K562 (cell line): ENCODE measurements around the gene LRRC27. TPM values are rescaled to one million over a fixed set of nuclear protein-coding genes. Genes with fewer than 3 reads are reported as not detected.

Source experiments
- ATAC-seq: fragments of 200-7000 bp; cut with Tn5 transposase; 3 replicates; pipeline ENCODE4 v1.9.1; 2020; ENCODE audit warnings: moderate library complexity
- BruUV-seq: library from RNA; stranded (reverse); fragments of 400-500 nt; replicated peaks from 2 replicates; lab custom pipeline; 2021; lab: Mats Ljungman, UMichigan
- CTCF ChIA-PET: fragments of 300-600 bp; formaldehyde crosslinking; extraction: SDS; loops from one replicate; lab custom pipeline; 2021; ENCODE audit warnings: low intra/inter-chr PET ratio; lab: Yijun Ruan, JAX
- POLR2A ChIA-PET: fragments of 300-600, 350-650 bp; sonication (Branson Sonifier 250); formaldehyde crosslinking; extraction: SDS; loops from one replicate; lab custom pipeline; 2021; ENCODE audit warnings: antibody characterized with exemption, inconsistent platforms; lab: Yijun Ruan, JAX
- DNase-seq, 4 experiments: peaks; one replicate each; pipeline versions ENCODE4 v3.0.0 to v3.0.0-alpha.2; 2011 to 2018; ENCODE audit warnings: low spot score in 3 of 4, mixed read lengths in 3 of 4; ENCODE audit errors: extremely low read depth in 1 of 4
- FAIRE-seq: peaks from 2 replicates; lab custom pipeline; 2011; peaks lifted over from hg19 to GRCh38; lab: Jason Lieb, UNC
- H2AFZ ChIP-seq: 2 replicates; pipeline ENCODE4 v1.6.0; 2011; ENCODE audit warnings: low read depth, low read length, control low read depth, inconsistent platforms
- H3K27ac ChIP-seq: fragments of 200-600 bp; 3 replicates; pipeline ENCODE4 v1.8.0; 2011; ENCODE audit warnings: low read depth, mild to moderate bottlenecking, control low read depth, inconsistent platforms, low read length, moderate library complexity, mixed read lengths; ENCODE audit errors: extremely low read depth
- H3K27me3 ChIP-seq, 2 experiments: fragments of 300-600 bp in 1 of 2; 2 replicates in 1 of 2; 3 replicates in 1 of 2; pipeline versions ENCODE4 v1.6.0 to v1.8.0; 2011; ENCODE audit warnings: inconsistent platforms in 2 of 2, low read length in 2 of 2, mild to moderate bottlenecking in 1 of 2, mixed read lengths in 1 of 2, moderate library complexity in 1 of 2; ENCODE audit not compliant: control insufficient read depth in 2 of 2, insufficient read depth in 2 of 2
- H3K36me3 ChIP-seq: fragments of 300-600 bp; 3 replicates; pipeline ENCODE4 v1.8.0; 2011; ENCODE audit warnings: mild to moderate bottlenecking, low read length, inconsistent platforms; ENCODE audit not compliant: control insufficient read depth, insufficient read depth
- H3K4me1 ChIP-seq, 2 experiments: fragments of 200-600 bp in 1 of 2; replicated peaks in 1 of 2; 2 replicates in 1 of 2; 3 replicates in 1 of 2; pipeline versions ENCODE4 v1.5.1 to v1.8.0; 2011; ENCODE audit warnings: inconsistent platforms in 2 of 2, low read length in 2 of 2, mild to moderate bottlenecking in 1 of 2, mixed read lengths in 1 of 2, moderate library complexity in 1 of 2; ENCODE audit not compliant: control insufficient read depth in 2 of 2, insufficient read depth in 2 of 2
- H3K4me2 ChIP-seq: 2 replicates; pipeline ENCODE4 v1.6.1; 2011; ENCODE audit warnings: low read length, control low read depth, inconsistent platforms, mixed read lengths; ENCODE audit not compliant: insufficient read depth
- H3K4me3 ChIP-seq: fragments of 200-600 bp; sonication (generic), shearing (Covaris generic); 2 replicates; pipeline ENCODE4 v1.5.1; 2016; ENCODE audit warnings: control low read depth, inconsistent platforms
- H3K79me2 ChIP-seq: fragments of 200-600 bp; 3 replicates; pipeline ENCODE4 v1.8.0; 2011; ENCODE audit warnings: low read length, inconsistent platforms; ENCODE audit not compliant: control insufficient read depth, insufficient read depth
- H3K9ac ChIP-seq, 2 experiments: 2 replicates each; pipeline versions ENCODE4 v1.6.0 to v1.6.1; 2011; ENCODE audit warnings: low read depth in 2 of 2, low read length in 2 of 2, control low read depth in 1 of 2, inconsistent platforms in 1 of 2, mild to moderate bottlenecking in 1 of 2, mixed read lengths in 1 of 2; ENCODE audit not compliant: insufficient read depth in 1 of 2
- H3K9me1 ChIP-seq: one replicate; pipeline ENCODE4 v1.6.0; 2011; ENCODE audit warnings: inconsistent platforms, mild to moderate bottlenecking, low read length, moderate library complexity; ENCODE audit not compliant: control insufficient read depth, insufficient read depth
- H3K9me3 ChIP-seq: replicated peaks from 2 replicates; pipeline ENCODE4 v1.5.1; 2011; ENCODE audit warnings: low read depth, low read length, inconsistent platforms; ENCODE audit not compliant: control insufficient read depth, insufficient read depth
- H4K20me1 ChIP-seq: replicated peaks from 2 replicates; pipeline ENCODE4 v1.6.1; 2011; ENCODE audit warnings: low read length, inconsistent platforms, mixed read lengths; ENCODE audit not compliant: control insufficient read depth, insufficient read depth
- BRCA1 ChIP-seq, 2 experiments: fragments of 450-650 bp in 1 of 2; sonication (generic) in 1 of 2; formaldehyde crosslinking in 1 of 2; IDR thresholded peaks; 2 replicates each; pipeline versions ENCODE4 v1.5.0 to v1.6.1; 2017 to 2020; ENCODE audit warnings: mild to moderate bottlenecking in 1 of 2, missing genetic modification reagents in 1 of 2
- CGGBP1 ChIP-seq: fragments of 250-450 bp; sonication (Bioruptor Pico); IDR thresholded peaks from 2 replicates; pipeline ENCODE4 v1.9.0; 2021; ENCODE audit warnings: mild to moderate bottlenecking
- ETV1 ChIP-seq: fragments of 450-650 bp; conservative IDR thresholded peaks from 2 replicates; pipeline ENCODE4 v1.6.1; 2016; ENCODE audit warnings: missing genetic modification characterization, control low read depth, low read depth, missing compliant biosample characterization
- FOXA1 ChIP-seq: fragments of 450-650 bp; IDR thresholded peaks from 2 replicates; pipeline ENCODE4 v1.6.1; 2016; ENCODE audit warnings: mild to moderate bottlenecking, borderline replicate concordance
- HNRNPK ChIP-seq: fragments of 200-400 bp; formaldehyde crosslinking; IDR thresholded peaks from one replicate; pipeline ENCODE4 v1.6.1; 2018; ENCODE audit warnings: mild to moderate bottlenecking, low read depth, low read length; ENCODE audit not compliant: poor library complexity, severe bottlenecking
- HNRNPL ChIP-seq: fragments of 200-400 bp; formaldehyde crosslinking; IDR thresholded peaks from 2 replicates; pipeline ENCODE4 v1.6.1; 2017; ENCODE audit warnings: low read depth, mild to moderate bottlenecking, low read length
- NCOA2 ChIP-seq, 2 experiments: fragments of 450-650 bp; IDR thresholded peaks; 2 replicates each; pipeline ENCODE4 v1.6.1; 2018; ENCODE audit warnings: mild to moderate bottlenecking in 2 of 2, moderate library complexity in 1 of 2; ENCODE audit not compliant: partially characterized antibody in 2 of 2
- PHTF2 ChIP-seq: fragments of 250-450 bp; sonication (Bioruptor Pico); IDR thresholded peaks from 2 replicates; pipeline ENCODE4 v1.5.0; 2021; ENCODE audit warnings: mild to moderate bottlenecking
- RBM34 ChIP-seq: fragments of 200-400 bp; formaldehyde crosslinking; IDR thresholded peaks from 2 replicates; pipeline ENCODE4 v1.6.1; 2018; ENCODE audit warnings: low read length, borderline replicate concordance; ENCODE audit not compliant: insufficient read depth
- ZNF143 ChIP-seq: sonication (generic); formaldehyde crosslinking; IDR thresholded peaks from 2 replicates; pipeline ENCODE4 v1.9.0; 2022; ENCODE audit warnings: mild to moderate bottlenecking, missing genetic modification reagents
- ZNF274 ChIP-seq: IDR thresholded peaks from 2 replicates; pipeline ENCODE4 v1.6.1; 2011; ENCODE audit warnings: low read depth, mild to moderate bottlenecking, low read length, moderate library complexity, borderline replicate concordance
- ZNF280A ChIP-seq: fragments of 450-650 bp; IDR thresholded peaks from 2 replicates; pipeline ENCODE4 v1.6.1; 2018; ENCODE audit warnings: mild to moderate bottlenecking, low read depth; ENCODE audit not compliant: partially characterized antibody
- ZNF79 ChIP-seq: fragments of 250-450 bp; sonication (Bioruptor Pico); IDR thresholded peaks from 2 replicates; pipeline ENCODE4 v1.4.0; 2020; ENCODE audit warnings: low read depth, mild to moderate bottlenecking, moderate library complexity
- WGBS: fragments of 100-300 bp; shearing (Covaris generic); methylation state at CpG from one replicate; pipeline ENCODE4 v1.1.6; 2016; ENCODE audit warnings: low coverage, mixed read lengths; ENCODE audit not compliant: insufficient coverage; ENCODE audit errors: missing lambda C conversion rate; 5-methylcytosine and 5-hydroxymethylcytosine counted together
- in situ Hi-C: fragments of 300-500 bp; cut with MboI; formaldehyde crosslinking; loops from 4 replicates; pipeline ENCODE4 v1.15.0; 2018; ENCODE audit warnings: inconsistent platforms, mixed read lengths
- intact Hi-C: fragments of 100-400 bp; cut with micrococcal nuclease; formaldehyde crosslinking; loops from 2 replicates; pipeline ENCODE4 v1.14.2; 2022
- polyA plus RNA-seq, 8 experiments: library from polyadenylated mRNA; depleted of rRNA in 4 of 8; stranded (reverse) in 5 of 8; unstranded in 3 of 8; fragments of >200 nt; fragmentation: Nextera tagmentation in 2 of 8; fragmentation: Illumina TruSeq in 1 of 8; extraction: Ambion mirVana in 2 of 8; extraction: Trizol in 1 of 8; gene quantifications; 2 replicates each; pipeline versions ENCODE4 v1.2.1 to v1.2.3, GENCODE V29; 2011 to 2014; ENCODE audit warnings: inconsistent platforms in 1 of 8, missing spikeins in 1 of 8
- total RNA-seq, 7 experiments: library from RNA; depleted of rRNA in 6 of 7; stranded (reverse); fragments of >200 nt in 6 of 7; fragmentation: Illumina TruSeq in 2 of 7; extraction: Trizol in 2 of 7; gene quantifications; 2 replicates each; pipeline versions ENCODE4 v1.2.1 to v1.2.3, GENCODE V29; 2011 to 2021; ENCODE audit warnings: low replicate concordance in 1 of 7
- TF ChIP-seq, protein P1 (sequence below): sonication (generic); formaldehyde crosslinking; IDR thresholded peaks from 2 replicates; pipeline ENCODE4 v1.8.0; 2022; ENCODE audit warnings: missing genetic modification reagents, mild to moderate bottlenecking, borderline replicate concordance

The LRRC27 gene
- total and polyA plus RNA-seq, 9 of the 15 experiments (the other 6 are each of a cell fraction or from before 2014, with no cell fraction given): 0.10 to 2.7 (median 1.4) TPM

- intact Hi-C loops: no loop called here
- DNase-seq: no peak
- Histone ChIP-seq H3K9me1 (peaks cover 8% of the 10 kb centered on the region), H3K9ac (no peak overlapping the region), H3K36me3 (peaks cover 24% of the 10 kb centered on the region; the same call in 1 of the 3 replicates), H2AFZ (no peak overlapping the region), H3K4me3 (no peak overlapping the region), H3K27ac (no peak overlapping the region), H3K4me1 (peaks cover 21 to 26% of the 10 kb centered on the region in 2 experiments; a peak in 4 of 5 replicates), H4K20me1 (no peaks in the 10 kb centered on the region; the same call in 1 of the 2 replicates), H3K9me3 (no peaks in the 10 kb centered on the region), H3K27me3 (no peaks in the 10 kb centered on the region), H3K4me2 (no peak overlapping the region), H3K79me2 (peaks cover 12% of the 10 kb centered on the region)
- FAIRE-seq: no peak
- 84% methylated on average over 9 of the region's 10 CpGs for WGBS
- ChIA-PET POLR2A (no interaction called here), CTCF (no interaction called here)
- in situ Hi-C loops: no loop called here
- BruUV-seq: no TSS peak
- ATAC-seq: no peak
- TF ChIP-seq ZNF274: no peak
- TF ChIP-seq FOXA1: no peak
- TF ChIP-seq CGGBP1: no peak
- no peak for TF ChIP-seq PHTF2 (CRISPR knock-in tag)
- TF ChIP-seq HNRNPK: no peak
- TF ChIP-seq, protein P1, sequence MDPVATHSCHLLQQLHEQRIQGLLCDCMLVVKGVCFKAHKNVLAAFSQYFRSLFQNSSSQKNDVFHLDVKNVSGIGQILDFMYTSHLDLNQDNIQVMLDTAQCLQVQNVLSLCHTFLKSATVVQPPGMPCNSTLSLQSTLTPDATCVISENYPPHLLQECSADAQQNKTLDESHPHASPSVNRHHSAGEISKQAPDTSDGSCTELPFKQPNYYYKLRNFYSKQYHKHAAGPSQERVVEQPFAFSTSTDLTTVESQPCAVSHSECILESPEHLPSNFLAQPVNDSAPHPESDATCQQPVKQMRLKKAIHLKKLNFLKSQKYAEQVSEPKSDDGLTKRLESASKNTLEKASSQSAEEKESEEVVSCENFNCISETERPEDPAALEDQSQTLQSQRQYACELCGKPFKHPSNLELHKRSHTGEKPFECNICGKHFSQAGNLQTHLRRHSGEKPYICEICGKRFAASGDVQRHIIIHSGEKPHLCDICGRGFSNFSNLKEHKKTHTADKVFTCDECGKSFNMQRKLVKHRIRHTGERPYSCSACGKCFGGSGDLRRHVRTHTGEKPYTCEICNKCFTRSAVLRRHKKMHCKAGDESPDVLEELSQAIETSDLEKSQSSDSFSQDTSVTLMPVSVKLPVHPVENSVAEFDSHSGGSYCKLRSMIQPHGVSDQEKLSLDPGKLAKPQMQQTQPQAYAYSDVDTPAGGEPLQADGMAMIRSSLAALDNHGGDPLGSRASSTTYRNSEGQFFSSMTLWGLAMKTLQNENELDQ: no peak
- TF ChIP-seq ETV1: no peak
- TF ChIP-seq ZNF143: no peak
- no peak for TF ChIP-seq ZNF280A
- no peak for TF ChIP-seq BRCA1 (IDR thresholded peaks at IDR 0.05)
- TF ChIP-seq BRCA1 (CRISPR knock-in tag; IDR thresholded peaks at IDR 0.05): no peak
- no peak for TF ChIP-seq RBM34
- no peak for TF ChIP-seq ZNF79 (CRISPR knock-in tag)
- no peak for TF ChIP-seq HNRNPL
- no peak for TF ChIP-seq NCOA2 (IDR thresholded peaks at IDR 0.05; ENCODE audit: partially characterized antibody in 2 of 2)
- TF ChIP-seq, all 486 proteins: peak for 0
Observed at GRCh38 chr10:132321726-132322125, 10.3 kb upstream of the LRRC27 start.
